ENCODE results near the gene PIK3CB. TPM values are rescaled to one million over a fixed set of nuclear protein-coding genes. Genes with fewer than 3 reads are reported as not detected.

The PIK3CB gene
- total RNA-seq, 1 experiment from 2014 or later, result 35.6 TPM

DNA sequence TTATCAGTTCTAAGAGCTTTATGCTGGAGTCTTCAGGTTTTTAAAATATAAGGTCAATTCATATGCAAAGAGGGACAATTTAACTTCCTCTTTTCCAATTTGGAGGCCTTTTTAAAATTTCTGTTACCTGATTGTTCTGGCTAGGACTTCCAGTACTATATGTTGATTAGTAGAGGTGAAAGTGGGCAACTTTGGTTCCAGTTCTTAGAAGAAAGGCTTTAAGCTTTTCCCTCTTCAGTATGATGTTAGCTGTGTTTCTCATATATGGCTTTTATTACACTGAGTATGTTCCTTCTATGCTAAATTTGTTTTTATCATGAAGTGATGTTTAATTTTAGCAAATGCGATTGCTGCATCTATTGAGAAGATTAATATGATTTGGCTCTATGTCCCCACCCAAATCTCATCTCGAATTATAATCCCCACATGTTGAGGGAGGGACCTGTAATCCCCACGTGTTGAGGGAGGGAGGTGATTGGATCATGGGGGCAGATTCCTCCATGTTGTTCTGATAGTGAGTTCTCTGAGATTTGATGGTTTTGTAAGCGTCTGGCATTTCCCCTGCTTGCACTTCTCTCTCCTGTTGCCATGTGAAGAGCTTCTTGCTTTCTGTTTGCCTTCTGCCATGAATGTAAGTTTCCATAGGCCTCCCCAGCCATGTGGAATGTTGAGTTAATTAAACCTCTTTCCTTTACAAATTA is 192.4 kb downstream of the PIK3CB start:
- H3K79me1 ChIP-seq (ENCODE audit: insufficient read depth, low read depth, low read length, poor library complexity, severe bottlenecking), result no peaks in the 10 kb centered on the region
- H3K27me3 ChIP-seq (ENCODE audit: insufficient read depth, low read length), result no peaks in the 10 kb centered on the region
- no peak overlapping the region for H2BK5ac ChIP-seq (ENCODE audit: insufficient read length, low read length)
- no peak overlapping the region for H3K9ac ChIP-seq (ENCODE audit: extremely low read depth, insufficient read length, low read length)
- H3K23me2 ChIP-seq (ENCODE audit: insufficient read length, low read depth, low read length, poor library complexity, severe bottlenecking), result no peaks in the 10 kb centered on the region
- no peaks in the 10 kb centered on the region for H4K20me1 ChIP-seq (ENCODE audit: control insufficient read depth, insufficient read depth, insufficient read length)
- H3K23ac ChIP-seq (ENCODE audit: insufficient read length, low read depth, low read length), result no peak overlapping the region
- no peak overlapping the region for H2BK15ac ChIP-seq (ENCODE audit: low read depth, low read length)
- no peak for DNase-seq
- peaks cover 57 to 65% of the 10 kb centered on the region in 2 experiments for H3K9me3 Mint-ChIP-seq
- H2BK20ac ChIP-seq (ENCODE audit: low read depth, low read length, poor library complexity, severe bottlenecking), result no peak overlapping the region
- H3T11ph ChIP-seq (ENCODE audit: low read length), result no peak overlapping the region
- H3K4me1 Mint-ChIP-seq, result no peaks in the 10 kb centered on the region
- H3K4ac ChIP-seq (ENCODE audit: low read depth, low read length), result no peak overlapping the region
- H3K27ac Mint-ChIP-seq, result no peak overlapping the region
- peaks cover 27% of the 10 kb centered on the region for H3K27me3 Mint-ChIP-seq (ENCODE audit: low read depth)
- peaks cover 9% of the 10 kb centered on the region for H3K9me3 ChIP-seq (ENCODE audit: control insufficient read depth, low read depth, low read length)
- H2AK5ac ChIP-seq (ENCODE audit: insufficient read length, low read length), result no peak overlapping the region
- TF ChIP-seq, protein P1, sequence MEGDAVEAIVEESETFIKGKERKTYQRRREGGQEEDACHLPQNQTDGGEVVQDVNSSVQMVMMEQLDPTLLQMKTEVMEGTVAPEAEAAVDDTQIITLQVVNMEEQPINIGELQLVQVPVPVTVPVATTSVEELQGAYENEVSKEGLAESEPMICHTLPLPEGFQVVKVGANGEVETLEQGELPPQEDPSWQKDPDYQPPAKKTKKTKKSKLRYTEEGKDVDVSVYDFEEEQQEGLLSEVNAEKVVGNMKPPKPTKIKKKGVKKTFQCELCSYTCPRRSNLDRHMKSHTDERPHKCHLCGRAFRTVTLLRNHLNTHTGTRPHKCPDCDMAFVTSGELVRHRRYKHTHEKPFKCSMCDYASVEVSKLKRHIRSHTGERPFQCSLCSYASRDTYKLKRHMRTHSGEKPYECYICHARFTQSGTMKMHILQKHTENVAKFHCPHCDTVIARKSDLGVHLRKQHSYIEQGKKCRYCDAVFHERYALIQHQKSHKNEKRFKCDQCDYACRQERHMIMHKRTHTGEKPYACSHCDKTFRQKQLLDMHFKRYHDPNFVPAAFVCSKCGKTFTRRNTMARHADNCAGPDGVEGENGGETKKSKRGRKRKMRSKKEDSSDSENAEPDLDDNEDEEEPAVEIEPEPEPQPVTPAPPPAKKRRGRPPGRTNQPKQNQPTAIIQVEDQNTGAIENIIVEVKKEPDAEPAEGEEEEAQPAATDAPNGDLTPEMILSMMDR (conservative IDR thresholded peaks at IDR 0.05), result no peak
- H4K8ac ChIP-seq (replicated peaks; ENCODE audit: insufficient read length, low read depth, low read length), result no peak overlapping the region
- H2BK12ac ChIP-seq (ENCODE audit: insufficient read length, low read depth, low read length), result no peak overlapping the region
- no peak overlapping the region for H3K4me3 Mint-ChIP-seq
- H3K4me1 ChIP-seq (ENCODE audit: insufficient read depth, low read length), result no peaks in the 10 kb centered on the region
- no peak overlapping the region for H4K5ac ChIP-seq (ENCODE audit: insufficient read length, low read depth, low read length)
- no peak overlapping the region for H3K56ac ChIP-seq (ENCODE audit: insufficient read length, low read depth, low read length)
- H2BK120ac ChIP-seq (ENCODE audit: low read depth, low read length, poor library complexity, severe bottlenecking), result no peak overlapping the region
- no peaks in the 10 kb centered on the region for H3K79me2 ChIP-seq (ENCODE audit: insufficient read depth, low read length)
- peaks cover 26 to 57% (median 55%) of the 10 kb centered on the region in 3 experiments for H3K36me3 Mint-ChIP-seq (ENCODE audit: insufficient read depth in 1 of 3, low read depth in 3 of 3)
- no peak overlapping the region for H3K14ac ChIP-seq (ENCODE audit: insufficient read depth, low read length)
- H3K18ac ChIP-seq (ENCODE audit: insufficient read length, low read depth, low read length), result no peak overlapping the region
- H3K4me2 ChIP-seq (ENCODE audit: insufficient read depth, insufficient read length, low read length), result no peak overlapping the region
- no peak overlapping the region for H2AFZ ChIP-seq (ENCODE audit: low read length)
- H3K27ac ChIP-seq (ENCODE audit: insufficient read length, low read depth, low read length), result no peak overlapping the region
- H4K91ac ChIP-seq (ENCODE audit: insufficient read length, low read depth, low read length), result no peak overlapping the region
- WGBS (ENCODE audit: extremely low coverage, insufficient read length, low lambda C conversion rate), result no CpG with 5 or more reads among the region's 4 CpGs
